22Rv1 (cell line): Measurements from ENCODE around the gene TBR1.

Experiments
- H3K27ac ChIP-seq: fragments of 450-650 bp; 2 replicates; pipeline ENCODE4 v1.5.1; 2017
- ZFX ChIP-seq: fragments of 450-650 bp; IDR thresholded peaks from 2 replicates; pipeline ENCODE4 v1.6.1; 2017; ENCODE audit warnings: antibody characterized with exemption, borderline replicate concordance
- TF ChIP-seq, protein P1 (sequence below): fragments of 450-650 bp; IDR thresholded peaks from 2 replicates; pipeline ENCODE4 v1.5.1; 2017; ENCODE audit warnings: mild to moderate bottlenecking

Gene TBR1

DNA sequence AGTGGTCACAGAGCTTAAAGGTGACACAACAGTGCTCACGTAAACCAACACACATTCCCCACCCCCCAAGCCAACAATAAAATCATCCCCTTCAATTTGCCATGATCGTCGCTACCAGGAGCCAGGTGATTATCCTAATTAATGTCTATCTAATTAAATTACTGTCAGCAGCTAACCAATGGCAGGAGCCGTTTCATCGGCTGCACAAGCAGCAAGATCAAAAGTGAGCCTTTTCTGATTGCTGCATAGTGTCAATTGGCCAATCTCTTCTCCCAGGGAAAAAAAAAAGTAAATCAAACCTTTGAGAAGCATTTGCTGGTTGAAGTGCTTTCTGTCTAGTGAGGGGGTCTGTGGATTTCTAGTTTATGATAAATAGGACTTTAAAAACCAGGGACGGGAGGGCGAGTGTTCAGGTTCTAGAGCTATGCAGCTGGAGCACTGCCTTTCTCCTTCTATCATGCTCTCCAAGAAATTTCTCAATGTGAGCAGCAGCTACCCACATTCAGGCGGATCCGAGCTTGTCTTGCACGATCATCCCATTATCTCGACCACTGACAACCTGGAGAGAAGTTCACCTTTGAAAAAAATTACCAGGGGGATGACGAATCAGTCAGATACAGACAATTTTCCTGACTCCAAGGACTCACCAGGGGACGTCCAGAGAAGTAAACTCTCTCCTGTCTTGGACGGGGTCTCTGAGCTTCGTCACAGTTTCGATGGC lies at the start of gene TBR1:
Gene TBR1, plus strand, starts transcription at position 311 of the 721 bp plus-strand sequence. Its CDS starts 114 bp downstream, at position 425.
- TF ChIP-seq ZFX: no peak
- TF ChIP-seq, protein P1, sequence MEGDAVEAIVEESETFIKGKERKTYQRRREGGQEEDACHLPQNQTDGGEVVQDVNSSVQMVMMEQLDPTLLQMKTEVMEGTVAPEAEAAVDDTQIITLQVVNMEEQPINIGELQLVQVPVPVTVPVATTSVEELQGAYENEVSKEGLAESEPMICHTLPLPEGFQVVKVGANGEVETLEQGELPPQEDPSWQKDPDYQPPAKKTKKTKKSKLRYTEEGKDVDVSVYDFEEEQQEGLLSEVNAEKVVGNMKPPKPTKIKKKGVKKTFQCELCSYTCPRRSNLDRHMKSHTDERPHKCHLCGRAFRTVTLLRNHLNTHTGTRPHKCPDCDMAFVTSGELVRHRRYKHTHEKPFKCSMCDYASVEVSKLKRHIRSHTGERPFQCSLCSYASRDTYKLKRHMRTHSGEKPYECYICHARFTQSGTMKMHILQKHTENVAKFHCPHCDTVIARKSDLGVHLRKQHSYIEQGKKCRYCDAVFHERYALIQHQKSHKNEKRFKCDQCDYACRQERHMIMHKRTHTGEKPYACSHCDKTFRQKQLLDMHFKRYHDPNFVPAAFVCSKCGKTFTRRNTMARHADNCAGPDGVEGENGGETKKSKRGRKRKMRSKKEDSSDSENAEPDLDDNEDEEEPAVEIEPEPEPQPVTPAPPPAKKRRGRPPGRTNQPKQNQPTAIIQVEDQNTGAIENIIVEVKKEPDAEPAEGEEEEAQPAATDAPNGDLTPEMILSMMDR: no peak
- peak within 1 kb of the TSS; percentile 56 for H3K27ac ChIP-seq

DNA sequence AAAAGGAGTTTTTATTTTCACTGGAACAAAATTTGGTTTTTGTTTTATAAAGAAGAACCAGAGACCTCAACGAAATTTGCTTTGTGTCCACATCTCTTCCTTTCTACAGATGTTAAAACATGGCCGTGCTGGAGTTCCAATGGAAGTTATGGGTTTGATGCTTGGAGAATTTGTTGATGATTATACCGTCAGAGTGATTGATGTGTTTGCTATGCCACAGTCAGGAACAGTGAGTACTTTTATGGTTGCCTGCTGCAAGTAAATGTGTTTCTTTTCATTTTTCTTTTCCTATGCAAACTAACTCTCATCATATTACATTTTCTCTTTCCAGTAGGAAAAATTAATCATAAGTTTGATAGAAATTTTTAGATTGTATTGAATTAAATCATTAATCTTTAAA lies 48.4 kb upstream of the TBR1 start:
- H3K27ac ChIP-seq: no peak overlapping the region
- no peak for TF ChIP-seq ZFX
- TF ChIP-seq, protein P1: no peak

DNA sequence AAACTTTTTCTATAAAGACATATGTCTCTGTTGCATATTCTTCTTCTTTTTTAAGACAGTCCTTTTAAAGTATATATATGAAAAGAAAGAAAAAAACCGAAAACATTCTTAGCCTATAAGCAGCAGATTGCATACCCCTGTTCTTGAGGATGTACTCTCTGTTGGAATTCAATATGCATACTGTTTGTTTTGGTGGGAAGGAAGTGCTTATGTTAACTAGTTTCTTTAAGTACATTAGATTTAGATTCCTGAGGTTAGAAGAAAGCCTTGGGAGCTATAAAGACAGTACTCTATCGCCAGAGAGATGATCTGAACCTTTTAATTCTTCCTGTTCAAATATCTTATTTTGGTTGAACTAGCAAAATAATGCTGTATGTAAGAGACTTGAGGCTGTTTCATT lies 46.8 kb upstream of the TBR1 start:
- H3K27ac ChIP-seq: no peak overlapping the region
- TF ChIP-seq ZFX: no peak
- TF ChIP-seq, protein P1: no peak

DNA sequence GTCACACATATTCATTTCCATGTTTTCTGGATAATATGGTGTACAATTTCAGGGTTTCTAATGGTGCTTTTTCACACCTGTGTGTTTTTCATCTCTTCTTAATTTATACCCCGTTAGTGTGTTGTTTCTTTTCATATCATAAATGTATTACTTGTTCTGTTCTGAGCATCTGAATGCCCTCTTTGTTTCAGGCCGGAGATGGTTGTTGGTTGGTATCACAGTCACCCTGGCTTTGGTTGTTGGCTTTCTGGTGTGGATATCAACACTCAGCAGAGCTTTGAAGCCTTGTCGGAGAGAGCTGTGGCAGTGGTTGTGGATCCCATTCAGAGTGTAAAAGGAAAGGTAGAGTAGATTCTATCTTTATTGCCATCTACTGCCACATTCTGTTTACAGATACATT lies 45.1 kb upstream of the TBR1 start:
- TF ChIP-seq, protein P1: no peak
- TF ChIP-seq ZFX: no peak
- H3K27ac ChIP-seq: no peak overlapping the region; the same call in 1 of the 2 replicates

DNA sequence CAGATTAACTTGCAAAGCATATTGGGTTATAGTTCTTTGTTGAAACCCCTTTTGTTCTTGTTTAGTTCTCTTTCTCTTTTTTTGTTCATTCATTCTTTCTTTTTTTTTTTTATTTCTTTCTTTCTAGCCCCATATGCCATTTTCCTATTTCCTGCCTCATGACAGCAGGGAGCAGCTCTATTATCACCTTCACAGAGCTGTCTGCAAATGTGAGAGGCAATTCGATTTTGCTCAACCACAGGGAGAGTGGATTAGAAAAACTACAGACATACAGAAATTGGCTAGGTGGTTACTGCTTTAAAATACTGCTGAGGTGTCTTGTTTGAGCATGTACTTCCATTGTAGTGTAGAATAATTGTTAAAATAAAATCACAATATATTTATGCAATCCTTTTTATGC lies 44.2 kb upstream of the TBR1 start:
- TF ChIP-seq, protein P1: no peak
- TF ChIP-seq ZFX: no peak

DNA sequence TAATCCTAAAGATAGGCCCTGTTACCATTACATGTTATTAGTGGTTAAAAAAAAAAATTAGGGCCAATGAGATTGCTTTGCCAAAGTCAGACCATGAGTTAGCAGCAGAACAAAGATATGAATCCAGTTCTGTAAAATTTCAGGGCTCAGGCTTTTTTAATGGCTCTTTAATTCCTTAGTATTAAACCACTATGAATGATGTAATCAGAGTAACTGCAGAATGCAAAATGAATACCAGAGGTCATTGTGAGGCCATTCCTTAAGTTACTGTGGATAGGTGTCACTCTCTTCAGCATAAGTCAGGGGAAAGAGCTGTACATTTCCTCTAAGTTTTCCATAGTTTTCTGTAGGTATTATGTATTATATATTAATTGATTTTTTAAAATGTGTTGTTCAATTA lies 42.2 kb upstream of the TBR1 start:
- H3K27ac ChIP-seq: no peak overlapping the region
- TF ChIP-seq ZFX: no peak
- TF ChIP-seq, protein P1: no peak

More for the DNA sequence above, 44.2 kb upstream of the TBR1 start:
- H3K27ac ChIP-seq: no peak overlapping the region

DNA sequence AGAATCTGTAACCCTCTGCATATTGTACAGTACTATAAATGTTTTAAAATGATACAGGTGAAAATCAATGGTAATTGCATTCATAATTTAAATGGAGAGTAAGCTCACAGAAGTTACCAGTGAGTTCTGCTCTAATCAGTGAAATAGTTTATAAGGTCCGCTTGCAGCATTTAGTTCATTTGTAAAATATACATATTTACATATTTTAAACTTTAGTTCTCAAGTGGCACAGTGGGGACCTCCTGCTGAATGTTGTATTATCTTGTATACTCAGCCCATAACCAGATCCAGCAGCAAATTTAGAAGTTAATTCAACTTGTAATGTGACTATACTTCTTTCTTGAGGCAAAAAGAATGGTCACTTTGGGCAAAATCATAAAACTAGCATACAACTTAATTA lies 41.7 kb upstream of the TBR1 start:
- no peak overlapping the region for H3K27ac ChIP-seq
- no peak for TF ChIP-seq ZFX
- TF ChIP-seq, protein P1: no peak
